AG09319 (cell line): ENCODE data around the gene PCSK1.

Experiments
- DNase-seq: peaks from one replicate; pipeline ENCODE4 v3.0.0-alpha.2; 2010; ENCODE audit warnings: low read depth; ENCODE audit errors: extremely low read depth
- TF ChIP-seq, protein P1 (sequence below): IDR thresholded peaks from 2 replicates; pipeline ENCODE4 v1.5.1; 2011; ENCODE audit warnings: low read depth, mild to moderate bottlenecking, inconsistent platforms, low read length, moderate library complexity

The PCSK1 gene

DNA sequence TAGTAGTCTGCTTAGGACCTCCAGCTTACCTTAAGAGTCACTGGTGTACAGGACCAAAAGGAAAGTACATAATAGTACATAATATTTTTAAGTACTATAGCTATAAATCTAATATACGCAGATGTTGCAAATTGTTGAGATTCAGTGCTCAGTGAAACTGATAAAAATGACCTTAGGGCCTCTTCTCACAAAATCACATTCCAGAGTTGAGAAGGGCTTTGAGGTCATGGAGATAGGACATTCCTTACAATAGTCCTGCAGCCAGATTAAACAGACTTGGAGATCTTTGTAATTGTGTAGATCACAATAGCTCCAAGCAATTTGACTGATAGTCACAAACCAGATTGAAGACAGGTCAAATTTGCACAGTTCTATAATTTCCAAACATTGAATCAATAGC lies 37.7 kb upstream of the PCSK1 start:
- TF ChIP-seq, protein P1, sequence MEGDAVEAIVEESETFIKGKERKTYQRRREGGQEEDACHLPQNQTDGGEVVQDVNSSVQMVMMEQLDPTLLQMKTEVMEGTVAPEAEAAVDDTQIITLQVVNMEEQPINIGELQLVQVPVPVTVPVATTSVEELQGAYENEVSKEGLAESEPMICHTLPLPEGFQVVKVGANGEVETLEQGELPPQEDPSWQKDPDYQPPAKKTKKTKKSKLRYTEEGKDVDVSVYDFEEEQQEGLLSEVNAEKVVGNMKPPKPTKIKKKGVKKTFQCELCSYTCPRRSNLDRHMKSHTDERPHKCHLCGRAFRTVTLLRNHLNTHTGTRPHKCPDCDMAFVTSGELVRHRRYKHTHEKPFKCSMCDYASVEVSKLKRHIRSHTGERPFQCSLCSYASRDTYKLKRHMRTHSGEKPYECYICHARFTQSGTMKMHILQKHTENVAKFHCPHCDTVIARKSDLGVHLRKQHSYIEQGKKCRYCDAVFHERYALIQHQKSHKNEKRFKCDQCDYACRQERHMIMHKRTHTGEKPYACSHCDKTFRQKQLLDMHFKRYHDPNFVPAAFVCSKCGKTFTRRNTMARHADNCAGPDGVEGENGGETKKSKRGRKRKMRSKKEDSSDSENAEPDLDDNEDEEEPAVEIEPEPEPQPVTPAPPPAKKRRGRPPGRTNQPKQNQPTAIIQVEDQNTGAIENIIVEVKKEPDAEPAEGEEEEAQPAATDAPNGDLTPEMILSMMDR = no peak
- DNase-seq = no peak

DNA sequence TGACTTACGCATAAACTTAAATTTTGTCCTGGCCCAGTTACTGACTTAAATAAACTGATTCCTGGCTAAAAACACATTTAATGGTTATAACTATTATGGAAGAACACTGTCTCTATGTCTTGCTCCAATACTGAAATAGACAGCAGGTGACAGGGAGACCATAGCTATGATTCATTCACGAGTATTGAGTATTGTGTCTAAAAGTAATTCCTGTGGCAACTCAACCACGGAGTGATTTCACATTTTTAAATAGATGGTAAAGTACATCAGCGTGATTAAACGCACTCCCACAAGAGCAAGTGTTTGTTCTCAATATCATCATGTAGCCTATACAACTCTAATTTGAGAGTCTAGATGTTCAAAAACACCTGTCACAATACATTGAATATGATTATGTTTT lies 35.9 kb upstream of the PCSK1 start:
- TF ChIP-seq, protein P1 = no peak
- DNase-seq = no peak

DNA sequence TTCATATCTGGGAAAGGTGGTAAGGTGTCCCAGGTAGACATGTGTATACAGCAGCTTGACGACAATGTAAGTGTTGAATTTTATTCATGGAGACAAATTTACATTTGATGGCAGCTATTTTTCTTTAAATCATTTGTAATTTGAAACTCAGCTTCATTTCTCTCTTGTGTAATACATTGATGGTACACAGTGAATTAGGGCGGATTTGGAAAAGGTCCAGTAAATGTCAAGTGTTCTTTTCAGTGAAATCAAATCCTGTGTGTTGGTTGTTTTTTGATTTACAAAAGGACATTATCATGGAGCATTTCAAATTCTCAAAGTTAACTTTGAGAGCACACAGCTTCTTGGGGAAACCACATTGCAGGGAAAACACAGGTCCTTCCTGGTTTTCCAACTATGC lies 30.0 kb upstream of the PCSK1 start:
- TF ChIP-seq, protein P1 = no peak
- no peak for DNase-seq

DNA sequence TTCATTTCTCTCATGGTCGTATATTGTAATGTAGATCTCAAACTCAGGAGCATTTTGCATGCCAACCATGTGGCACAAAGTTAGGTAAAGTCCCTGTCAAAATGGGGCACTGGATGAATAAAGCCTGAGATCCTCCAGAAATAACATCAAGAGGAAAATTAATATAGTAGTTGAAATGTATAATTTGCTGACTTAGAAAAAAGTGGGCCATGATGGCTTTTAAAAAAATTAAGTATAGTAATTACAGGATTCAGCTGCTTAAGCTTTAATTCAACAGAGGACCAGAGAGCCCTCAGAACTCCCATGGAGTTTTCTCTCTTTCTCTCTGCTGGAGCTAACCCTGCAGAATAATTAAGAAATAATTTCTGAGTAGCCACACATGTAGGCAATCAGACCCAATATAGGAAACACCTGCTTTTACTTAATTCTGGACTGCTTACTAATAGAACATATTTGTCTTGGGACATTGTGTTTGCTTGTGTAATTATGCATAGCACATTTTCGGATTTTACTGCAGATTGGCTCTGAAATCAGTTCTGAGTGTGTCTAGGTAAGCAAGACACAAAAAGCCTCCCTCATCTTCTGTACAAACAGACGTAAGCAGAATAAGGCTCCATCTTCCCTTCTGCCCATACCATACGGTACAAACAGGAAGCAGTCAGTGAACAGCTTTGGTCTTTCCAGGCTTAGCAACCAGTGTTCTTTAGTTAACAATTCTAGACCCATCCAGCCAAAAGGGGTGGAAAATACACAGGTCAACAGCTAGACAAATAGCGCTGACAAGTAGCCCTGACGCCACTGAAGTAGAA lies 26.5 kb upstream of the PCSK1 start:
- no peak for DNase-seq
- TF ChIP-seq, protein P1 = no peak

DNA sequence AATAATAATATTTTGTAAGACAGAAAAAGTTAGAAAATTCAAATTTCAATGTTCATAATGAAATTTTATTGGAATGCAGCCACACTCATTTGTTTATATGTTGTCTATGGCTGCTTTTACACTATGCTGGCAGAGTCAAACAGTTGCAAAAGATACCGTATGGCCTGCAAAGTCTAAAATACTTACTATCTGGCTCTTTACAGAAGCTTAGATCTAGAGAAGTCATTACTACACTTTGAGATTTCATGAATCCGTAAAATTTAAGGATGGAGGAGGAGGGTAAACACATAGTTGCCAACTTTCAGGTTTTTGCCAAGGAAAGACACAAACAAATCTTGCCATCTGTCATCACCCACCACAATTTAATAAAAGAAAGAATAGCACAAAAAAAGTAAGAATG lies 25.1 kb upstream of the PCSK1 start:
- TF ChIP-seq, protein P1 = no peak
- no peak for DNase-seq

DNA sequence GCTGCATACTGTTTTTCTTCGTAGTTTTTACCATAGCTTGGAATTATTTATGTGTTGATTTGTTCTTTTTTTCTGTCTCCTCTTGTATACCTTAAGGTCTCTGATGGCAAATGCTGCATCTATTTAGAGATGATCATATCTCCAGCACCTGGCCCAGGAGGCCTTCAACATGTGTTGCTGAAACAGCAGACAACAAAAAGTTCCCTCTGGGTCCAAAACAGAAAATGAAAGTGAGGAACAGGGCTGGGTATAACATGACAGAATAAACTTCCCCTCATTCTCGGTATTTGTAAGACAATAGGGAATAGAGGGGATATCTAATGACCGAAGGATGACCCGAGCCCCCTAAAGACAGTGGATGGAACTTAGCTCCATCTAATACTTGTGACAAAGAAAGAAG lies 22.7 kb upstream of the PCSK1 start:
- TF ChIP-seq, protein P1 = no peak
- no peak for DNase-seq

DNA sequence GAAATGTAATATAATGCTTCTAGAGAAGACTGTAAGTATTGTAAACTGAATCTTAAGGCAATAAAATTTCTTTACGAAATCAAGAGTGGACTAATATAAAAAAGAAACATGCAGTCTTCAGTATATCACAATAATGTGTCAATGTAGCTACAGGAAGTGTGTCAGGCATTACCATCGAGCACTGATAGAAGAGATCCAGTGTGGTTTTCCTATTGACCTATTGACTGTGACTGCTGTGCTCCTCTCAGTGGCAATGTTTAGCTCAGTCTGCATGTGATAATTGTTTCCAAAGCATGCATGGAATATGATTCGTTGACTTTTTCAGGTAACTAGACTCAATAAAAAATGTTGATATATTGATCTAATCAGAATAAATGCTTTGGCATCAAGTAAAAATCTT lies 20.3 kb upstream of the PCSK1 start:
- TF ChIP-seq, protein P1 = no peak
- no peak for DNase-seq
